ENCODE measurements around the gene UCKL1. TPM values are rescaled to one million over a fixed set of nuclear protein-coding genes. Genes with fewer than 3 reads are reported as not detected.

Gene UCKL1
- total and polyA plus RNA-seq, 3 donors from 2014 or later: 35.0 to 78.0 (median 72.6) TPM

DNA sequence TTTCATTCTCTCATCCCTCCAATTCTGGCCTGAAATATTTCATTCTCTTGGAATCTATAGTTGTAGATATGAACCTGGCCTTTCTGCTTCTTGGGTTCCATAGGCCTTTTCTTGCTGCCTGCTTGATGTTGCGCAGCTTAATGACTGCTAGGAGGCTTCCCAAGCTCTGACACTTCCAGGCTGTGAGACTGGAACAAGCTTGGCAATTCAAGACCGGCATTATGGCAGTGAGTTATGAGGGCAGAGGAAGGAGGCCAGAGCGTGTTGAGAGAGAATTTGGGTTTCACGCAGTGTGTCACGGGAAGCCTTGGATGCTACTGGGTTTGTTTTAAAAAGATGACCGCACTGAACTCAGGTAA, 62.2 kb downstream of the UCKL1 start:
- no peak for DNase-seq
- intact Hi-C loops (cut with DNase I; ENCODE audit: low total_unique reads): no loop called here
- 18 to 29% methylated on average over 6 of the region's 6 CpGs for WGBS, 2 donors
- no peaks in the 10 kb centered on the region for H3K9me3 ChIP-seq
- H3K4me3 ChIP-seq: peak overlapping the region in 1 of 2 donors; percentile 50
- no peak overlapping the region for H3K27ac ChIP-seq
- peaks cover 28% of the 10 kb centered on the region for H3K4me1 ChIP-seq
- no peaks in the 10 kb centered on the region for H3K27me3 ChIP-seq
- H3K36me3 ChIP-seq (ENCODE audit: low read depth, missing control alignments): no peaks in the 10 kb centered on the region
- TF ChIP-seq CTCF (IDR thresholded peaks at IDR 0.05): no peak
- no peak for TF ChIP-seq POLR2A (IDR thresholded peaks at IDR 0.05)

DNA sequence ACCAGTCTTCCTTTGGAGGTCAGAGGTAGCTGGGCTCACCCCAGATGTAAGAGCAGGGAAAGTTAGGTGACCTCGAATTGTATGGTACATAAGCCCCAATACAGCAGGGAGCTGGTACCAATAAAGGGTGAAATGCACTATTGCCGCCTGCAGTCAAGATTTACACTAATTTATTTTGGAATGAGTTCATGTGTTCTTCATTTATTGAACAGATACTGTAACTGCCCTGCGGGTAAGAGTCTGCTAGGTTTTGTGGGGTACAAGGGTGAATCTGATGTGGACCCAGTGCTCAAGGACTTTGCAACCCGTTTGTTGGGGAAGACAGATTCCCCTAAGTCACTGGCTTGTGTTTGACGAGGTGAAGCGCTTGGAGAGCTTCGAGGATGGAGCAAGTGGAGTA, 63.8 kb downstream of the UCKL1 start:
- peaks cover 24% of the 10 kb centered on the region for H3K4me1 ChIP-seq
- WGBS, 2 donors: 83% methylated on average over 7 of the region's 7 CpGs
- no peak for TF ChIP-seq POLR2A (IDR thresholded peaks at IDR 0.05)
- no peak for TF ChIP-seq CTCF (IDR thresholded peaks at IDR 0.05)
- H3K36me3 ChIP-seq (ENCODE audit: low read depth, missing control alignments): no peaks in the 10 kb centered on the region
- H3K4me3 ChIP-seq: no peak overlapping the region
- no peak overlapping the region for H3K27ac ChIP-seq
- H3K9me3 ChIP-seq: no peaks in the 10 kb centered on the region
- intact Hi-C loops (cut with DNase I; ENCODE audit: low total_unique reads): no loop called here
- no peaks in the 10 kb centered on the region for H3K27me3 ChIP-seq
- no peak for DNase-seq

GRCh38 chr20:63891061-63892002, 64.9 kb downstream of the UCKL1 start:
- Histone ChIP-seq H3K4me1 (peaks cover 21% of the 10 kb centered on the region), H3K9me3 (no peaks in the 10 kb centered on the region), H3K4me3 (no peak overlapping the region), H3K27me3 (no peaks in the 10 kb centered on the region), H3K27ac (no peak overlapping the region), H3K36me3 (ENCODE audit: low read depth, missing control alignments) (no peaks in the 10 kb centered on the region)
- no peak for TF ChIP-seq CTCF (IDR thresholded peaks at IDR 0.05)
- TF ChIP-seq POLR2A (IDR thresholded peaks at IDR 0.05): no peak
- 89 to 90% methylated on average over 27 to 29 of the region's 29 CpGs for WGBS, 2 donors
- intact Hi-C loops (cut with DNase I; ENCODE audit: low total_unique reads): no loop called here
- DNase-seq: no peak

- no peaks in the 10 kb centered on the region for H3K27me3 ChIP-seq
- H3K4me3 ChIP-seq: no peak overlapping the region
- no peak for DNase-seq
- TF ChIP-seq CTCF (IDR thresholded peaks at IDR 0.05): no peak
- TF ChIP-seq POLR2A (IDR thresholded peaks at IDR 0.05): no peak
- H3K36me3 ChIP-seq (ENCODE audit: low read depth, missing control alignments): no peaks in the 10 kb centered on the region
- H3K9me3 ChIP-seq: no peaks in the 10 kb centered on the region
- WGBS, 2 donors: 86 to 87% methylated on average over 7 of the region's 7 CpGs
- intact Hi-C loops (cut with DNase I; ENCODE audit: low total_unique reads): no loop called here
- H3K4me1 ChIP-seq: peaks cover 17% of the 10 kb centered on the region
- no peak overlapping the region for H3K27ac ChIP-seq
Observed at GRCh38 chr20:63890616-63891015, 65.6 kb downstream of the UCKL1 start.

DNA sequence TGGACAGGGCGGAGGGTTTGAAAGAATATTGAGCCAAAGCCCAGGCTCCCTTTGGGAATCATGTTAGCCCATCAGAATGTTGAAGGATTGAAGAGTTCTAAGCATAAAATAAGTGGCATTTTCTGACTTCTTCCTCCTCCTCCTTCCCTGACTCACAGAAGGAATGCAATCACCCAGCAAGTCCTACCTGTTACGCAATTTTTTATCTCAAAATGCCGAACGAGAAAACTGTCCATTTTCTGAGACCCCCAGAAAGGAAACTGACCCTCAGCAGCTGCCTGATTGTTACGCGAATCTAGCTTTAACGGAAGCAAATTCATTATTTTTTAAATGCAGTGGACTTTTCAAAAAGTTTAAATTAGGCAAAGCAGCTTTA, 66.0 kb downstream of the UCKL1 start:
- Histone ChIP-seq H3K4me1 (peaks cover 17% of the 10 kb centered on the region), H3K36me3 (ENCODE audit: low read depth, missing control alignments) (no peaks in the 10 kb centered on the region), H3K9me3 (no peaks in the 10 kb centered on the region), H3K27me3 (no peaks in the 10 kb centered on the region), H3K27ac (no peak overlapping the region), H3K4me3 (no peak overlapping the region)
- intact Hi-C loops (cut with DNase I; ENCODE audit: low total_unique reads): no loop called here
- 90% methylated on average over 7 of the region's 7 CpGs for WGBS, 2 donors
- TF ChIP-seq CTCF (IDR thresholded peaks at IDR 0.05) (no peak), POLR2A (IDR thresholded peaks at IDR 0.05) (no peak)
- no peak for DNase-seq
